Neural cell (in vitro differentiated cells): Measurements from ENCODE around the gene OSBP2.
"Not testable (repeated sequence)": the region's sequence is repeated elsewhere in the genome, so short reads cannot be mapped to it uniquely, and the experiment has no call there.

Source experiments
- CTCF ChIP-seq: fragments of 450-650 bp; IDR thresholded peaks from 2 replicates; pipeline ENCODE4 v1.5.1; 2014; ENCODE audit warnings: antibody characterized with exemption, mild to moderate bottlenecking, moderate library complexity; ENCODE audit not compliant: poor library complexity, severe bottlenecking
- EP300 ChIP-seq: fragments of 450-650 bp; conservative IDR thresholded peaks from 2 replicates; pipeline ENCODE4 v1.6.1; 2014; ENCODE audit warnings: antibody characterized with exemption, mild to moderate bottlenecking, moderate library complexity; ENCODE audit not compliant: poor library complexity, severe bottlenecking
- MXI1 ChIP-seq: fragments of 450-650 bp; conservative IDR thresholded peaks from 2 replicates; pipeline ENCODE4 v1.6.1; 2014; ENCODE audit warnings: antibody characterized with exemption, mild to moderate bottlenecking; ENCODE audit not compliant: poor library complexity, severe bottlenecking
- POLR2AphosphoS5 ChIP-seq: IDR thresholded peaks from 2 replicates; pipeline ENCODE4 v1.6.1; 2012
- RAD21 ChIP-seq: fragments of 450-650 bp; conservative IDR thresholded peaks from 2 replicates; pipeline ENCODE4 v1.6.1; 2014; ENCODE audit warnings: antibody characterized with exemption, mild to moderate bottlenecking, moderate library complexity
- REST ChIP-seq: IDR thresholded peaks from 2 replicates; pipeline ENCODE4 v1.6.1; 2012; ENCODE audit warnings: borderline replicate concordance
- TAF1 ChIP-seq: IDR thresholded peaks from 2 replicates; pipeline ENCODE4 v1.6.1; 2012; ENCODE audit warnings: low read depth

- TF ChIP-seq RAD21, MXI1, CTCF, TAF1, EP300, REST, POLR2AphosphoS5: not testable (repeated sequence)
These were observed 45.8 kb downstream of the OSBP2 start for GRCh38 chr22:30740511-30740910.
